ENCODE results near the gene HAND1.

The HAND1 gene

DNA sequence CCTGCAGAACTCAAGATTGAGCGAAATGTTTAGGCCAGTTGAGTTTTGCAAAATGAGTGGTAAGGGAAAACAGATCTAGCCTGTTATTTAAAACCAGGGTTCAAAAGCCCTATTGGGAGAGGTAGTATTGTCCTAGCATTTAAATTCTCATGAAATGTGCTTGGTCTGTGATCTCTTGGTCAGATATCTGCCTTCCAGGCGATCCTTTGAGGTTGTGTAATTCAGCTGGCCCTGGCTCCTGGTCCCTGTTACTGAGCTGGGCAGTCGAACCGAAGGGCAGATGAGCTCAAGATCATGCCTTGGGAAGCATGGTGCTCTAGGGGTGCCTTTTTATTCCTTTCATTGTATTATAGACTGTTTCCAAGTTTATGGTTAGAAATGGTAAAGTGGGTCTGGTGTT, 17.9 kb downstream of the HAND1 start:
- no peak overlapping the region for H3K14ac ChIP-seq (ENCODE audit: low read length)
- H3K4me3 ChIP-seq (ENCODE audit: low read depth, low read length): no peak overlapping the region
- no peak overlapping the region for H3K9ac ChIP-seq (ENCODE audit: low read length)
- peak; percentile 29 to 78 for DNase-seq
- no peak overlapping the region for H3K4ac ChIP-seq (ENCODE audit: low read depth, low read length)
- peaks cover 11 to 16% of the 10 kb centered on the region in 2 experiments for H3K4me1 ChIP-seq (ENCODE audit: control insufficient read depth in 1 of 2, insufficient read depth in 2 of 2, low read length in 2 of 2)
- WGBS (ENCODE audit: extremely low coverage, insufficient coverage, insufficient read length): no CpG with 5 or more reads among the region's 4 CpGs
- H3K23ac ChIP-seq (ENCODE audit: low read length): no peak overlapping the region
- no peak overlapping the region for H2BK120ac ChIP-seq (ENCODE audit: insufficient read depth, low read length, poor library complexity)
- no peak overlapping the region for H3K4me2 ChIP-seq (ENCODE audit: low read length)
- no peaks in the 10 kb centered on the region for H3K79me2 ChIP-seq (ENCODE audit: control insufficient read depth, insufficient read depth, low read length, poor library complexity)
- no peaks in the 10 kb centered on the region for H3K9me3 ChIP-seq (ENCODE audit: insufficient read depth, low read depth, low read length)
- H4K12ac ChIP-seq (ENCODE audit: low read depth, low read length): no peak overlapping the region
- peak overlapping the region; percentile 51 for H3K27ac ChIP-seq (ENCODE audit: low read depth, low read length)
- peaks cover 13 to 31% of the 10 kb centered on the region in 2 experiments for H3K36me3 ChIP-seq (ENCODE audit: control insufficient read depth in 1 of 2, insufficient read depth in 2 of 2, low read length in 2 of 2)
- no peak overlapping the region for H2AFZ ChIP-seq (ENCODE audit: insufficient read depth, low read length, poor library complexity)
- no peaks in the 10 kb centered on the region for H3K79me1 ChIP-seq (ENCODE audit: low read length)
- no peak overlapping the region for H4K91ac ChIP-seq (ENCODE audit: low read depth, low read length)
- H2AK5ac ChIP-seq (ENCODE audit: low read length): no peak overlapping the region
- no peak overlapping the region for H2BK5ac ChIP-seq (ENCODE audit: low read depth, low read length, poor library complexity)
- H4K8ac ChIP-seq (ENCODE audit: low read depth, low read length): no peak overlapping the region
- no peak overlapping the region for H2BK12ac ChIP-seq (ENCODE audit: low read length)
- H3K18ac ChIP-seq (ENCODE audit: low read length): no peak overlapping the region
- no peaks in the 10 kb centered on the region for H3K27me3 ChIP-seq (ENCODE audit: insufficient read depth, low read length)

DNA sequence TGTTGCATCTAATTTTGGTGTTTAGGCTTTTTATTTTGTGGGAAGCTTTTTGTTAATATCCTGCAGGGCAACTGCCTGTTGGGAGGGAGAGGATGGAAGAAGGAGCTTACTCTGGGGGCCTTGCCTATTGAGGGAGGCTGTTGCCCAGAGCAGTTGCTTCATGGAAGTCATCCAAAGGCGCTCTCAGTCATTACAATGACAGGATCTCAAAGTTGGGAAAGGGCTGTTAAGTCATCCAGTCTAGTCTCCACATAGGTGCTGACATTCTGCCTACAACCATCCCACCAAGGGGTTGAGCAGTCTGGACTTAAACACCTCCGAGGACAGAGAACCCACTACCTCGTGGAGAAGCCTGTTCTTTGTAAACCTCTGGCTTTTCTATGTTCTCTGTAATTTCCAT, 19.0 kb downstream of the HAND1 start:
- no peak overlapping the region for H3K23ac ChIP-seq (ENCODE audit: low read length)
- no peak overlapping the region for H3K14ac ChIP-seq (ENCODE audit: low read length)
- H3K4ac ChIP-seq (ENCODE audit: low read depth, low read length): no peak overlapping the region
- H4K12ac ChIP-seq (ENCODE audit: low read depth, low read length): no peak overlapping the region
- DNase-seq: no peak
- no peak overlapping the region for H2BK5ac ChIP-seq (ENCODE audit: low read depth, low read length, poor library complexity)
- no peak overlapping the region for H3K4me2 ChIP-seq (ENCODE audit: low read length)
- no peak overlapping the region for H2BK12ac ChIP-seq (ENCODE audit: low read length)
- no peak overlapping the region for H4K8ac ChIP-seq (ENCODE audit: low read depth, low read length)
- no peak overlapping the region for H2AFZ ChIP-seq (ENCODE audit: insufficient read depth, low read length, poor library complexity)
- H3K9ac ChIP-seq (ENCODE audit: low read length): no peak overlapping the region
- no peak overlapping the region for H4K91ac ChIP-seq (ENCODE audit: low read depth, low read length)
- peaks cover 11 to 16% of the 10 kb centered on the region in 2 experiments for H3K4me1 ChIP-seq (ENCODE audit: control insufficient read depth in 1 of 2, insufficient read depth in 2 of 2, low read length in 2 of 2)
- H3K18ac ChIP-seq (ENCODE audit: low read length): no peak overlapping the region
- peaks cover 17 to 38% of the 10 kb centered on the region in 2 experiments for H3K36me3 ChIP-seq (ENCODE audit: control insufficient read depth in 1 of 2, insufficient read depth in 2 of 2, low read length in 2 of 2)
- WGBS (ENCODE audit: extremely low coverage, insufficient coverage, insufficient read length): no CpG with 5 or more reads among the region's 3 CpGs
- no peak overlapping the region for H2BK120ac ChIP-seq (ENCODE audit: insufficient read depth, low read length, poor library complexity)
- no peaks in the 10 kb centered on the region for H3K79me1 ChIP-seq (ENCODE audit: low read length)
- H3K4me3 ChIP-seq (ENCODE audit: low read depth, low read length): no peak overlapping the region
- no peaks in the 10 kb centered on the region for H3K27me3 ChIP-seq (ENCODE audit: insufficient read depth, low read length)
- H3K27ac ChIP-seq (ENCODE audit: low read depth, low read length): no peak overlapping the region
- no peak overlapping the region for H2AK5ac ChIP-seq (ENCODE audit: low read length)
- no peaks in the 10 kb centered on the region for H3K9me3 ChIP-seq (ENCODE audit: insufficient read depth, low read depth, low read length)
- H3K79me2 ChIP-seq (ENCODE audit: control insufficient read depth, insufficient read depth, low read length, poor library complexity): no peaks in the 10 kb centered on the region

DNA sequence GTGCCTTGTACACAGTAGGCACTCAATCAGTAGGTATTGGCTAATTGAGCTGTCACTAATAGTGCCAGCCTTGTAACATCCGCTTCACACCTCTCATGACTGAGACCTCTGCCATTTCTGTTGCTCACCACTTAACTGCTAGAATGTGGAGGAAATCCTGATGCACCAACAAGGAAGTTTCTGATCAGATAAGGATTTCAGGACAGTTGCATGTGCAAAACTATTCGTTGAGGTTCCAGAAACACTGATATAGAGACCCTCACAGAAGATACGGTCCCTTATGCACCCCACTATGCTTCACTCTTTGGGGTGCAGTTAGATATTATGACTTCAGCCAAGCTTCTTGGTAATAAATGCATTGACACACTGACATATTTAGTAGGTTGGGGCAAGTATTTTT, 21.5 kb downstream of the HAND1 start:
- H3K36me3 ChIP-seq (ENCODE audit: control insufficient read depth in 1 of 2, insufficient read depth in 2 of 2, low read length in 2 of 2): peaks cover 30 to 55% of the 10 kb centered on the region in 2 experiments
- H2BK12ac ChIP-seq (ENCODE audit: low read length): no peak overlapping the region
- H2AFZ ChIP-seq (ENCODE audit: insufficient read depth, low read length, poor library complexity): no peak overlapping the region
- no peak overlapping the region for H3K18ac ChIP-seq (ENCODE audit: low read length)
- no peak overlapping the region for H3K27ac ChIP-seq (ENCODE audit: low read depth, low read length)
- no peaks in the 10 kb centered on the region for H3K9me3 ChIP-seq (ENCODE audit: insufficient read depth, low read depth, low read length)
- H3K79me1 ChIP-seq (ENCODE audit: low read length): no peaks in the 10 kb centered on the region
- no peak overlapping the region for H3K4ac ChIP-seq (ENCODE audit: low read depth, low read length)
- no CpG with 5 or more reads among the region's 3 CpGs for WGBS (ENCODE audit: extremely low coverage, insufficient coverage, insufficient read length)
- H4K12ac ChIP-seq (ENCODE audit: low read depth, low read length): no peak overlapping the region
- no peak overlapping the region for H2BK5ac ChIP-seq (ENCODE audit: low read depth, low read length, poor library complexity)
- H3K27me3 ChIP-seq (ENCODE audit: insufficient read depth, low read length): no peaks in the 10 kb centered on the region
- peaks cover 11 to 14% of the 10 kb centered on the region in 2 experiments for H3K4me1 ChIP-seq (ENCODE audit: control insufficient read depth in 1 of 2, insufficient read depth in 2 of 2, low read length in 2 of 2)
- H4K8ac ChIP-seq (ENCODE audit: low read depth, low read length): no peak overlapping the region
- no peak overlapping the region for H3K4me3 ChIP-seq (ENCODE audit: low read depth, low read length)
- H2AK5ac ChIP-seq (ENCODE audit: low read length): no peak overlapping the region
- no peak overlapping the region for H3K9ac ChIP-seq (ENCODE audit: low read length)
- no peak overlapping the region for H4K91ac ChIP-seq (ENCODE audit: low read depth, low read length)
- H2BK120ac ChIP-seq (ENCODE audit: insufficient read depth, low read length, poor library complexity): no peak overlapping the region
- no peaks in the 10 kb centered on the region for H3K79me2 ChIP-seq (ENCODE audit: control insufficient read depth, insufficient read depth, low read length, poor library complexity)
- no peak overlapping the region for H3K14ac ChIP-seq (ENCODE audit: low read length)
- H3K4me2 ChIP-seq (ENCODE audit: low read length): no peak overlapping the region
- DNase-seq: no peak
- no peak overlapping the region for H3K23ac ChIP-seq (ENCODE audit: low read length)

GRCh38 chr5:154455585-154455984, 22.4 kb downstream of the HAND1 start:
- Histone ChIP-seq H3K79me2 (ENCODE audit: control insufficient read depth, insufficient read depth, low read length, poor library complexity) (no peaks in the 10 kb centered on the region), H3K23ac (ENCODE audit: low read length) (no peak overlapping the region), H2AFZ (ENCODE audit: insufficient read depth, low read length, poor library complexity) (no peak overlapping the region), H3K4me1 (ENCODE audit: control insufficient read depth in 1 of 2, insufficient read depth in 2 of 2, low read length in 2 of 2) (peaks cover 9 to 15% of the 10 kb centered on the region in 2 experiments), H4K91ac (ENCODE audit: low read depth, low read length) (no peak overlapping the region), H3K4me3 (ENCODE audit: low read depth, low read length) (no peak overlapping the region), H3K27me3 (ENCODE audit: insufficient read depth, low read length) (no peaks in the 10 kb centered on the region), H2AK5ac (ENCODE audit: low read length) (no peak overlapping the region), H3K4me2 (ENCODE audit: low read length) (no peak overlapping the region), H3K18ac (ENCODE audit: low read length) (no peak overlapping the region), H2BK12ac (ENCODE audit: low read length) (no peak overlapping the region), H3K27ac (ENCODE audit: low read depth, low read length) (no peak overlapping the region), H3K9me3 (ENCODE audit: insufficient read depth, low read depth, low read length) (no peaks in the 10 kb centered on the region), H3K4ac (ENCODE audit: low read depth, low read length) (no peak overlapping the region), H4K8ac (ENCODE audit: low read depth, low read length) (no peak overlapping the region), H2BK5ac (ENCODE audit: low read depth, low read length, poor library complexity) (no peak overlapping the region), H4K12ac (ENCODE audit: low read depth, low read length) (no peak overlapping the region), H3K36me3 (ENCODE audit: control insufficient read depth in 1 of 2, insufficient read depth in 2 of 2, low read length in 2 of 2) (peaks cover 30 to 60% of the 10 kb centered on the region in 2 experiments), H3K9ac (ENCODE audit: low read length) (peak overlapping the region; percentile 18), H2BK120ac (ENCODE audit: insufficient read depth, low read length, poor library complexity) (no peak overlapping the region), H3K14ac (ENCODE audit: low read length) (no peak overlapping the region), H3K79me1 (ENCODE audit: low read length) (no peaks in the 10 kb centered on the region)
- DNase-seq: peak in 1 of 2 donors; percentile 41
- WGBS (ENCODE audit: extremely low coverage, insufficient coverage, insufficient read length): no CpG with 5 or more reads among the region's 5 CpGs

Data from trophoblast cell (in vitro differentiated cells and primary cell).